A204.1 (cell line): ENCODE measurements around the gene OSTC.
A peak's percentile ranks its signal among the peaks of the same experiment; 100 is the strongest.

Source experiments
- FAIRE-seq: peaks from 2 replicates; lab custom pipeline; 2012; peaks lifted over from hg19 to GRCh38; lab: Jason Lieb, UNC

Gene OSTC

GRCh38 chr4:108650212-108651013, at the start of gene OSTC:
Gene OSTC, plus strand, starts transcription at chr4:108650599. Its CDS starts 57 bp downstream, at chr4:108650656.
- peak; percentile 99 for FAIRE-seq

GRCh38 chr4:108601106-108601505, 49.3 kb upstream of the OSTC start:
- FAIRE-seq = no peak

GRCh38 chr4:108601532-108601931, 48.9 kb upstream of the OSTC start:
- no peak for FAIRE-seq

GRCh38 chr4:108602163-108602562, 48.2 kb upstream of the OSTC start:
- no peak for FAIRE-seq

GRCh38 chr4:108607079-108607815, 43.2 kb upstream of the OSTC start:
- FAIRE-seq = no peak

- FAIRE-seq = no peak
Observed at GRCh38 chr4:108611365-108611764, 39.0 kb upstream of the OSTC start.

GRCh38 chr4:108612365-108612764, 38.0 kb upstream of the OSTC start:
- FAIRE-seq = no peak

- FAIRE-seq = no peak
Observed at GRCh38 chr4:108619372-108620100, 30.9 kb upstream of the OSTC start.

- FAIRE-seq = peak; percentile 98
Observed at GRCh38 chr4:108620101-108620932, 30.1 kb upstream of the OSTC start, which contains the start of gene RPL34. Gene RPL34, plus strand, starts transcription at chr4:108620576. Its CDS starts 1,384 bp downstream, at chr4:108621960.

- no peak for FAIRE-seq
Observed at GRCh38 chr4:108620933-108621905, 29.2 kb upstream of the OSTC start.

- FAIRE-seq = no peak
Observed at GRCh38 chr4:108622022-108622421, 28.4 kb upstream of the OSTC start.

- FAIRE-seq = no peak
Observed at GRCh38 chr4:108622828-108623227, 27.6 kb upstream of the OSTC start.

GRCh38 chr4:108624263-108625056, 25.9 kb upstream of the OSTC start:
- FAIRE-seq = no peak

- FAIRE-seq = no peak
Observed at GRCh38 chr4:108626056-108626455, 24.3 kb upstream of the OSTC start.

GRCh38 chr4:108628411-108628810, 22.0 kb upstream of the OSTC start:
- no peak for FAIRE-seq

GRCh38 chr4:108635070-108635655, 15.2 kb upstream of the OSTC start:
- FAIRE-seq = no peak

- no peak for FAIRE-seq
Observed at GRCh38 chr4:108636246-108636645, 14.2 kb upstream of the OSTC start.

GRCh38 chr4:108637856-108638255, 12.5 kb upstream of the OSTC start:
- no peak for FAIRE-seq

GRCh38 chr4:108644237-108644636, 6.2 kb upstream of the OSTC start:
- FAIRE-seq = no peak
